K562 (cell line): ENCODE data around the gene CYP24A1. TPM values are rescaled to one million over a fixed set of nuclear protein-coding genes. Genes with fewer than 3 reads are reported as not detected.

Source experiments
- ATAC-seq: fragments of 200-7000 bp; cut with Tn5 transposase; 3 replicates; pipeline ENCODE4 v1.9.1; 2020; ENCODE audit warnings: moderate library complexity
- BruUV-seq: library from RNA; stranded (reverse); fragments of 400-500 nt; replicated peaks from 2 replicates; lab custom pipeline; 2021; lab: Mats Ljungman, UMichigan
- CTCF ChIA-PET: fragments of 300-600 bp; formaldehyde crosslinking; extraction: SDS; loops from one replicate; lab custom pipeline; 2021; ENCODE audit warnings: low intra/inter-chr PET ratio; lab: Yijun Ruan, JAX
- POLR2A ChIA-PET: fragments of 300-600, 350-650 bp; sonication (Branson Sonifier 250); formaldehyde crosslinking; extraction: SDS; loops from one replicate; lab custom pipeline; 2021; ENCODE audit warnings: antibody characterized with exemption, inconsistent platforms; lab: Yijun Ruan, JAX
- DNase-seq, 4 experiments: peaks; one replicate each; pipeline versions ENCODE4 v3.0.0 to v3.0.0-alpha.2; 2011 to 2018; ENCODE audit warnings: low spot score in 3 of 4, mixed read lengths in 3 of 4; ENCODE audit errors: extremely low read depth in 1 of 4
- FAIRE-seq: peaks from 2 replicates; lab custom pipeline; 2011; peaks lifted over from hg19 to GRCh38; lab: Jason Lieb, UNC
- H2AFZ ChIP-seq: 2 replicates; pipeline ENCODE4 v1.6.0; 2011; ENCODE audit warnings: low read depth, low read length, control low read depth, inconsistent platforms
- H3K27ac ChIP-seq: fragments of 200-600 bp; 3 replicates; pipeline ENCODE4 v1.8.0; 2011; ENCODE audit warnings: low read depth, mild to moderate bottlenecking, control low read depth, inconsistent platforms, low read length, moderate library complexity, mixed read lengths; ENCODE audit errors: extremely low read depth
- H3K27me3 ChIP-seq, 2 experiments: fragments of 300-600 bp in 1 of 2; 2 replicates in 1 of 2; 3 replicates in 1 of 2; pipeline versions ENCODE4 v1.6.0 to v1.8.0; 2011; ENCODE audit warnings: inconsistent platforms in 2 of 2, low read length in 2 of 2, mild to moderate bottlenecking in 1 of 2, mixed read lengths in 1 of 2, moderate library complexity in 1 of 2; ENCODE audit not compliant: control insufficient read depth in 2 of 2, insufficient read depth in 2 of 2
- H3K36me3 ChIP-seq: fragments of 300-600 bp; 3 replicates; pipeline ENCODE4 v1.8.0; 2011; ENCODE audit warnings: mild to moderate bottlenecking, low read length, inconsistent platforms; ENCODE audit not compliant: control insufficient read depth, insufficient read depth
- H3K4me1 ChIP-seq, 2 experiments: fragments of 200-600 bp in 1 of 2; replicated peaks in 1 of 2; 2 replicates in 1 of 2; 3 replicates in 1 of 2; pipeline versions ENCODE4 v1.5.1 to v1.8.0; 2011; ENCODE audit warnings: inconsistent platforms in 2 of 2, low read length in 2 of 2, mild to moderate bottlenecking in 1 of 2, mixed read lengths in 1 of 2, moderate library complexity in 1 of 2; ENCODE audit not compliant: control insufficient read depth in 2 of 2, insufficient read depth in 2 of 2
- H3K4me2 ChIP-seq: 2 replicates; pipeline ENCODE4 v1.6.1; 2011; ENCODE audit warnings: low read length, control low read depth, inconsistent platforms, mixed read lengths; ENCODE audit not compliant: insufficient read depth
- H3K4me3 ChIP-seq: fragments of 200-600 bp; sonication (generic), shearing (Covaris generic); 2 replicates; pipeline ENCODE4 v1.5.1; 2016; ENCODE audit warnings: control low read depth, inconsistent platforms
- H3K79me2 ChIP-seq: fragments of 200-600 bp; 3 replicates; pipeline ENCODE4 v1.8.0; 2011; ENCODE audit warnings: low read length, inconsistent platforms; ENCODE audit not compliant: control insufficient read depth, insufficient read depth
- H3K9ac ChIP-seq, 2 experiments: 2 replicates each; pipeline versions ENCODE4 v1.6.0 to v1.6.1; 2011; ENCODE audit warnings: low read depth in 2 of 2, low read length in 2 of 2, control low read depth in 1 of 2, inconsistent platforms in 1 of 2, mild to moderate bottlenecking in 1 of 2, mixed read lengths in 1 of 2; ENCODE audit not compliant: insufficient read depth in 1 of 2
- H3K9me1 ChIP-seq: one replicate; pipeline ENCODE4 v1.6.0; 2011; ENCODE audit warnings: inconsistent platforms, mild to moderate bottlenecking, low read length, moderate library complexity; ENCODE audit not compliant: control insufficient read depth, insufficient read depth
- H3K9me3 ChIP-seq: replicated peaks from 2 replicates; pipeline ENCODE4 v1.5.1; 2011; ENCODE audit warnings: low read depth, low read length, inconsistent platforms; ENCODE audit not compliant: control insufficient read depth, insufficient read depth
- H4K20me1 ChIP-seq: replicated peaks from 2 replicates; pipeline ENCODE4 v1.6.1; 2011; ENCODE audit warnings: low read length, inconsistent platforms, mixed read lengths; ENCODE audit not compliant: control insufficient read depth, insufficient read depth
- CBFA2T3 ChIP-seq: fragments of 450-650 bp; IDR thresholded peaks from 2 replicates; pipeline ENCODE4 v1.6.1; 2017
- ZBTB11 ChIP-seq, 3 experiments: fragments of 200-800 bp in 1 of 3; fragments of 250-450 bp in 1 of 3; fragments of 450-650 bp in 1 of 3; sonication (Bioruptor Pico) in 1 of 3; sonication (Bioruptor generic) in 1 of 3; formaldehyde crosslinking in 1 of 3; IDR thresholded peaks; 2 replicates each; pipeline versions ENCODE4 v1.6.1 to v1.8.0; 2016 to 2022; ENCODE audit warnings: mild to moderate bottlenecking in 2 of 3, missing genetic modification characterization in 2 of 3, missing compliant biosample characterization in 1 of 3, moderate library complexity in 1 of 3
- ZNF444 ChIP-seq: fragments of 250-450 bp; sonication (Bioruptor Pico); IDR thresholded peaks from 2 replicates; pipeline ENCODE4 v1.4.0; 2020; ENCODE audit warnings: mild to moderate bottlenecking, moderate library complexity
- WGBS: fragments of 100-300 bp; shearing (Covaris generic); methylation state at CpG from one replicate; pipeline ENCODE4 v1.1.6; 2016; ENCODE audit warnings: low coverage, mixed read lengths; ENCODE audit not compliant: insufficient coverage; ENCODE audit errors: missing lambda C conversion rate; 5-methylcytosine and 5-hydroxymethylcytosine counted together
- in situ Hi-C: fragments of 300-500 bp; cut with MboI; formaldehyde crosslinking; loops from 4 replicates; pipeline ENCODE4 v1.15.0; 2018; ENCODE audit warnings: inconsistent platforms, mixed read lengths
- intact Hi-C: fragments of 100-400 bp; cut with micrococcal nuclease; formaldehyde crosslinking; loops from 2 replicates; pipeline ENCODE4 v1.14.2; 2022
- polyA plus RNA-seq, 8 experiments: library from polyadenylated mRNA; depleted of rRNA in 4 of 8; stranded (reverse) in 5 of 8; unstranded in 3 of 8; fragments of >200 nt; fragmentation: Nextera tagmentation in 2 of 8; fragmentation: Illumina TruSeq in 1 of 8; extraction: Ambion mirVana in 2 of 8; extraction: Trizol in 1 of 8; gene quantifications; 2 replicates each; pipeline versions ENCODE4 v1.2.1 to v1.2.3, GENCODE V29; 2011 to 2014; ENCODE audit warnings: inconsistent platforms in 1 of 8, missing spikeins in 1 of 8
- total RNA-seq, 7 experiments: library from RNA; depleted of rRNA in 6 of 7; stranded (reverse); fragments of >200 nt in 6 of 7; fragmentation: Illumina TruSeq in 2 of 7; extraction: Trizol in 2 of 7; gene quantifications; 2 replicates each; pipeline versions ENCODE4 v1.2.1 to v1.2.3, GENCODE V29; 2011 to 2021; ENCODE audit warnings: low replicate concordance in 1 of 7

Gene CYP24A1
- total and polyA plus RNA-seq, 9 of the 15 experiments (the other 6 are each of a cell fraction or from before 2014, with no cell fraction given): 0.04 TPM; not detected in 8

DNA sequence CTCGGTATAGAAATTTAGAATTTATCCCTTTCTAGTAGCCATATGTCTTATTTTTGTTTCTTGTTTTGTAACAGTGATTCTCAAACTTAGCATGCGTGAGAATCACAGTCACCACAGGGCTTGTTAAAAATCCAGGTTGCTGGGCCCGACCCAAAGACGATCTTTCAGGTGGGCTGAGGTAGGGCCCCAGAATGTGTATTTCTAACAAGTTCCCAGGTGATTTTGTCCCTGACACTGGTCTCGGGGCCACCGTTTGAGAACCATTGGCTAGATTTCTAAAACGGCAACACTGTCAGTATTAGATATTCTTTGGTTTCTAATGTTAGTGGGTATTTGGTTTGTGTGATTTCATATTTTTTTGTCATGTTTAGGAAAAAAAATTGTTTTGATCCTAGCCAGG is 44.0 kb upstream of the CYP24A1 start:
- FAIRE-seq (no peak), ATAC-seq (no peak), DNase-seq (no peak)
- H3K36me3 ChIP-seq: peaks cover 43% of the 10 kb centered on the region
- no peaks in the 10 kb centered on the region for H3K4me1 ChIP-seq
- ChIA-PET POLR2A (interaction anchor here (0.6 kb wide), 1 partner anchor 303 kb away, joined by 3 read pairs; no protein-coding TSS in a partner anchor), CTCF (no interaction called here)
- H2AFZ ChIP-seq: no peak overlapping the region
- H3K27me3 ChIP-seq: no peaks in the 10 kb centered on the region
- H3K9me1 ChIP-seq: no peaks in the 10 kb centered on the region
- H3K79me2 ChIP-seq: peaks cover 11% of the 10 kb centered on the region; the same call in 2 of the 3 replicates
- no peaks in the 10 kb centered on the region for H3K9me3 ChIP-seq
- in situ Hi-C loops (loop anchor here (10.0 to 25.0 kb wide), 2 partner anchors 427 to 655 kb away; no protein-coding TSS in a partner anchor), intact Hi-C loops (loop anchor here (5.0 kb wide), 1 partner anchor 430 kb away; no protein-coding TSS in a partner anchor)
- 94% methylated on average over 7 of the region's 7 CpGs for WGBS
- no TSS peak for BruUV-seq
- H3K27ac ChIP-seq: no peak overlapping the region
- H4K20me1 ChIP-seq: no peaks in the 10 kb centered on the region
- no peak overlapping the region for H3K4me3 ChIP-seq
- TF ChIP-seq CBFA2T3: peak; percentile 39
- peak in 1 of 3 experiments; percentile 53; a peak in 1 of 6 replicates for TF ChIP-seq ZBTB11 (CRISPR knock-in tag; IDR thresholded peaks at IDR 0.05)
- TF ChIP-seq ZNF444 (CRISPR knock-in tag): no peak
- H3K9ac ChIP-seq: no peak overlapping the region
- no peak overlapping the region for H3K4me2 ChIP-seq
